Upper lobe of left lung (tissue), 4 donors: ENCODE data around the gene CROCC.

ENCODE experiments used
- POLR2A ChIP-seq, 4 donors: fragments of 450-650 bp; IDR thresholded peaks; one replicate each; pipeline ENCODE4 v1.5.1; 2016 to 2017; ENCODE audit warnings: antibody characterized with exemption in 4 of 4, mild to moderate bottlenecking in 2 of 4
- POLR2AphosphoS5 ChIP-seq, 2 donors: sonication (generic); formaldehyde crosslinking; IDR thresholded peaks; one replicate each; pipeline ENCODE4 v1.5.1; 2017; ENCODE audit warnings: antibody characterized with exemption in 2 of 2
- TF ChIP-seq, protein P1 (sequence below), 6 experiments: fragments of 450-650 bp in 4 of 6; fragments of 200-600 bp in 2 of 6; sonication (generic) in 2 of 6; IDR thresholded peaks; one replicate each; pipeline ENCODE4 v1.5.1; 2016 to 2019; ENCODE audit warnings: antibody characterized with exemption in 6 of 6

DNA sequence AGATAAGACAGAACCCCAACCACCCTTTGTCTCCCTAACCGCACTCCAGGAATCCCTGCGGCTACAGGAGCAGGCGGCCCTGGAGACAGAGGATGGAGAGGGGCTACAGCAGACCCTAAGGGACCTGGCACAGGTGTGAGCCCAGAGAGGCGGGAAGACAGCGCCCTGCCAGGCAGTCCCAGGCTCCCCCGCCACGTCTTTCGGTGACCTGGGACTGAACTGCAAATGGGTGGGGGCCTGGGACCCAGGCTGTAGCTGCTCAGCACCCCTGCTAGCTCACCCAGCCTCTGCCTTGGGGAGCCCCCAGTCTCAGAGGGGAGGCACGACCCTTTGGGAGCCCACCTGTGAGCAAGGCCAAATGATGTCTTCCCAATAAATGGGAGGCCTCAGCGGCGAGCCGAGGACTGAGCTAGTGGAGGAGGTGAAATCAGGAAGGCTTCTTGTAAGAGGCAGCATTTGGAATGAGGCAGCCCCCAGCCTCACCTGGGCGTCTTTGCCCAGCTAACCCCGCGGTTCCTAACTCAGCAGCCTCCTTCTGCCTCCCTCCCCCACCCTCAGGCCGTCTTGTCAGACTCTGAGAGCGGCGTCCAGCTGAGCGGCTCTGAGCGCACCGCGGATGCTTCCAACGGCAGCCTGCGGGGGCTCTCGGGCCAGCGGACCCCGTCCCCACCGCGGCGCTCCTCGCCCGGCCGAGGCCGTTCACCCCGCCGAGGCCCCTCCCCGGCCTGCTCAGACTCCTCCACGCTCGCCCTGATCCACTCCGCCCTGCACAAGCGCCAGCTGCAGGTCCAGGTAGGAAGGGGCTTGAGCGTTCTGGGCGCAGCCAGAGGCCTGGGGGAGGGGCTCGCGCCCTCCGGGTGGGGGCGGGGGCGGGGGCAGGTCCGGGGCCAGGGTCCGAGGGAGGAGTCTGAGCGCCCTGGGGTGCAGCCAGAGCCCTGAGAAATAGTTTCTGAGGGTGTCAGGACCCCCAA is 16.9 kb downstream of the CROCC start:
- TF ChIP-seq, protein P1, sequence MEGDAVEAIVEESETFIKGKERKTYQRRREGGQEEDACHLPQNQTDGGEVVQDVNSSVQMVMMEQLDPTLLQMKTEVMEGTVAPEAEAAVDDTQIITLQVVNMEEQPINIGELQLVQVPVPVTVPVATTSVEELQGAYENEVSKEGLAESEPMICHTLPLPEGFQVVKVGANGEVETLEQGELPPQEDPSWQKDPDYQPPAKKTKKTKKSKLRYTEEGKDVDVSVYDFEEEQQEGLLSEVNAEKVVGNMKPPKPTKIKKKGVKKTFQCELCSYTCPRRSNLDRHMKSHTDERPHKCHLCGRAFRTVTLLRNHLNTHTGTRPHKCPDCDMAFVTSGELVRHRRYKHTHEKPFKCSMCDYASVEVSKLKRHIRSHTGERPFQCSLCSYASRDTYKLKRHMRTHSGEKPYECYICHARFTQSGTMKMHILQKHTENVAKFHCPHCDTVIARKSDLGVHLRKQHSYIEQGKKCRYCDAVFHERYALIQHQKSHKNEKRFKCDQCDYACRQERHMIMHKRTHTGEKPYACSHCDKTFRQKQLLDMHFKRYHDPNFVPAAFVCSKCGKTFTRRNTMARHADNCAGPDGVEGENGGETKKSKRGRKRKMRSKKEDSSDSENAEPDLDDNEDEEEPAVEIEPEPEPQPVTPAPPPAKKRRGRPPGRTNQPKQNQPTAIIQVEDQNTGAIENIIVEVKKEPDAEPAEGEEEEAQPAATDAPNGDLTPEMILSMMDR (IDR thresholded peaks at IDR 0.05): no peak
- TF ChIP-seq POLR2AphosphoS5 (IDR thresholded peaks at IDR 0.05): no peak
- no peak for TF ChIP-seq POLR2A (IDR thresholded peaks at IDR 0.05)
